Nucleus accumbens (tissue), 56 donors: Measurements from ENCODE around the gene AAMP.

Source experiments
- DNase-seq, 56 donors: peaks; one replicate each; lab custom pipeline; 2025; lab: John Stamatoyannopoulos, UW

Gene AAMP

GRCh38 chr2:218294430-218295022, 24.6 kb upstream of the AAMP start:
- no peak for DNase-seq

- DNase-seq = no peak
Observed at GRCh38 chr2:218293715-218294429, 23.9 kb upstream of the AAMP start.

- peak in 46 of 56 donors; percentile 17 to 88 (median 56) for DNase-seq
Observed at GRCh38 chr2:218292048-218293014, 22.4 kb upstream of the AAMP start, which contains the start of gene TMBIM1. Gene TMBIM1, minus strand, starts transcription at chr2:218292503. Its CDS starts 10,362 bp downstream, at chr2:218282141.

DNA sequence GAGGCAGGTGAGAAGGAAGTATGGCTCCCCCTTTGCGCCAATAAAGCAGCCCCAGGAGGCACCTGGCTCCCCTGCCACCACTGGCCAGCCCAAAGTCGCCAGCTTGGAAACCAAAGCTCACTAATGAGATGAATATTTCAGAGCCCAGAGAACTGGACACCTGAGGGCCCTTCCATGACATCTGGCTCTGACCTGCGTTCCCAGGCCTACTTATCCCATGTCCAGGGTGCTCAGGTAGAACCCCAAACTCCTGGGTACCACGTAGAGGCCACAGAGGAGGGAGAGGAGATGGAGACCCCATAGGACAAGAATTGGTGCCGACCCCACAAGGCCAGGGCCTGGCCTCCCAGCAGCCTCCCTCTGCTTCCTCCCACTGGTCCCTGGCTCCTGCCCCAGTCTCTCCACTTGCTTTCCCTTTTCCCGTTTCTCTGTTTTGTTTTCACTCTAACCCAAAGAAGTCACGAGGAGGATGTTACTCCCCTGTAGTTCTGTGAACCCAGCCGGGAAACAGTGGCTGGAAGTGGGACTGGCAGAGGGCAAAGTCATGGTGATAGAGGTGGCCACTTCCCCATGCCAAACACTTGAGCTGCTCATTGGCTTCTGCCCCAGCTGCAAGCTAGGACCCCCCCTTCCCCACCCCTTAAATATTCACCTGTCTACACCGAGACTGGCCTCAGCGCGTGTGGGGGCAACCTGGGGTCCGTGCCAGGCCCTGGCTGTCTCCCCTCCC, 21.5 kb upstream of the AAMP start:
- DNase-seq = peak in 11 of 56 donors; percentile 28 to 60 (median 48)

DNA sequence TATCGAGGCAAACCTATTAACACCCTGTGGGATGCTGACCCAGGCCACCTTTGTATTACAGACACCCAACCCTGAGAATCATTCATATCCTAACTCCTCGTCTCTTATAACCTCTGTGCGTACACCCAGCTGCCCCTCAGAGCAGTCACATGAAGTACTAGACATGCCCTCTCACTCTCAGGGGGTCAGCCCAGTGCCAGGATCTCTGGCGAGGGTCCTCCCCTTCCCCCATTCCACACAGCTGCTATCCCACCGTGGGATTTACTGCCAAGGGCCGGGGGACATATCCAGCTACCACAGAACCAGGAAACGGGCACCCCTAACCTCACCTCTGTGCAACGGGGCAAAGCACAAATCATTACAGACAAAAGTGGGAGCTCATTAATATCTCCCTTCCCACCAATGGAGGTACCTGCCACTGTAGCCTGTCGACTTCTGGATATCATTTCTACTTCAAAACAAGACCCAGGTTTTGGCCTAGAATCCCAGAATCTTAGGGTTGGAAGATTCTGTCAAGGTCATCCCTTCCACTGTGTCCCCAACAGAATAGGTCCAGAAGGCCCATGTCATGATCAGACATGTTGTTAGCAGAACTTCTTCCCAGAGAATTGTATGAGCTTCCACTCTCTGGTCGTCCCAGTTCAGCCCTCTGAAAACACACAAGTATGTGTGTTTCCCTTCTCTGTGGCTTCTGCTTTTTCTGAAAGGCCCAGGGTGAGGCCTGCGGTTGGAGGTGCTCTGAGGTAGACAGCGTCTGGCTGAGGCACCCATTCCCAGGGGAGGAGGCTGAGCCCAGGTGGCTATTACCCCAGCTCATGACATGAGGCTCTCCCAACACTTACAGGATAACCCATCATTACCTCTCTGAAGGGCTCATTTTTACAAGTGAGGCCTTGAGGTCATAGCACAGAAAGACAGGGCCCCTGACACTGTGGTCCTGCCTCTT, 20.7 kb upstream of the AAMP start:
- DNase-seq = peak in 1 of 56 donors; percentile 9

GRCh38 chr2:218289639-218290315, 19.8 kb upstream of the AAMP start:
- peak in 3 of 56 donors; percentile 9 to 15 (median 9) for DNase-seq

DNA sequence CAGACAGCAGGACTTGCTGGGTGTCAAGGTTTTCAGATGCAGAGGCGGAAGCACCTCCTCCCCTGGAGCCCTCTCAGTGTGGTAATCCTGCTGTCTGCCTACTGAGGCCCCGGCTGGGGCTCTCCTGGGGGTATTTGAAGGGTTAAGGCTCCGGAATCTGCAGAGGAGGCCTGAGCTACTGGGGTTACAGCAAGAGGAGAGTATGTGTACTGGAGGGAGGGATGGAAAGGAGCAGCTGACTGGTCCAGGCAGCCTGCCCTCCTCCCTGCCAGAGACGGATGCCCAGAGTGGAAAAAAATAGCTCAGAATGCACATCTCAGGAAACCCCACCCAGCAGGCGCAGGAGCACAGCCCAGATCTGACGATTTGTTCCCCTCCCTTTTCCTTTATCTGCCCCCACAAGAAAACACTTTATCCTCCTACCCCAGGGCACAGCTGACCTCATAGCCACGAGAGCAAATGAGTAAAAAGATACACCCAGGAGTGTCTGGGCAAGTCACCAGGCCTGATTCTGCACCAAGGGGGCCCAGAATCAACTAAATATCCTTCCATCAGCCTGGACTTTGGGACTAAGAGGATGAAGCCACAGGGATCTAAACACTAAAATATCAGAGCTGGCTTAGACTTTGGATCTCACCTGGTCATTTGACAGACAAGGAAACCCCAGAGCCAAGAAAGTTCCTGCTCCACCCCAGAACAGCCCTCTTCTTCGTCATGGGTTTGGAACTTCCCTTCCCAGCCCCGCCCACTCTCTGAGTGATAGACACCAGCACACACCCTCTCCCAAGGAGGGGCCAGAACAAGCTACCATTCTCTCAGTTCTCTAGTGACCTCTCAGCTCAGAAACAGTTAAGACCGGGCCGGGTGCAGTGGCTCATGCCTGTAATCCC, 16.9 kb upstream of the AAMP start:
- DNase-seq = peak in 55 of 56 donors; percentile 36 to 92 (median 81)

DNA sequence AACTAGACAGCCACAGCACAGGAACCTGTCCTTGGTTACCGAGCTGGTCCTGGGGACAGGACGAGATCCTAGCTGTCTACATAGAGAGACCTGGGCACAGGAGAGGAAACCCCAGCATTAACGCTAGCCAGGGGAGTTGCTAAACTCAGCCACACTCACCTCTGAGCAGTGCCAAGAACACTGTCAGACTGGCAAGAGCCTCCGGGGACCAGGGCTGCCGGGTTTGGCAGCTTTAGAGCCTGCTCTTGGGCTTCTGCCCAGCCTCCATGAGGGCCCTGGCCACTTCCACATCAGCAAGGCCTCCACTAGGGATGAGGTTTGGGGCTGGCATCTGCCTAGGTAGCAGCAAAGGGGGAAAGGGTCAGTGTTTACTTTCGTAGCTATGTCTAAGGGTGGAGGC, 15.7 kb upstream of the AAMP start:
- DNase-seq = peak in 41 of 56 donors; percentile 13 to 73 (median 35)

DNA sequence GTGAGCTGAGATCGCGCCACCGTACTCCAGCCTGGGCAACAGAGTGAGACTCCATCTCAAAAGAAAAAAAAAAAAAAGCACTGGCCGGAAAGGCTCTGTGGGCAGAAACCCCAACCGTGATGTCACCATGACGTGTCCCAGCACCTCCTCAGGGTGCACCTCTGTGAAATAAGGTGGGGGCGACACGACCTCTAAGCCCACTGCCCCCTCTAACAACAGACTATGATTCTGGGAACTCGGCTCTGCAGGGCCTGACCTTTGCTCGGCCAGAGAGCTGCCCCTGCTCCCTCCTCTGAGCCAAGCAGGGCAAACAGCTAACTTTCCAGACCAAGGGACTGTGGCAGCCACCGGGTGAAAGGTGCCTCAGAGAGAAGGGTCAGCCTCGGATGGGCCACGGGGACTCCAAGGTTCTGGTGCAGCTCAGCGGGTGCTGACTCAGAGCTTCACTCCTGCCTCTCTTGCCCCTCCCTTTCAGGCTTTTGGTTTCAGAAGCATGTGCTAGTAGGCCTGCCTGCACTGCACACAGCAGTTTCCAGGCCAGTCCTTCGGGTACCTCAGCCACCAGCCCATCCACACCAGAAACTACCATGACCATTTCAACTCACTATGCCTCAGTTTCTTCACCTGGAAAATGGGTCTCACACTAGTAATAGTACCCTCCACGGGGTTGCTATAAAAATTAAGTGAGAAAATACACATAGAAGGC, 14.3 kb upstream of the AAMP start:
- no peak for DNase-seq

DNA sequence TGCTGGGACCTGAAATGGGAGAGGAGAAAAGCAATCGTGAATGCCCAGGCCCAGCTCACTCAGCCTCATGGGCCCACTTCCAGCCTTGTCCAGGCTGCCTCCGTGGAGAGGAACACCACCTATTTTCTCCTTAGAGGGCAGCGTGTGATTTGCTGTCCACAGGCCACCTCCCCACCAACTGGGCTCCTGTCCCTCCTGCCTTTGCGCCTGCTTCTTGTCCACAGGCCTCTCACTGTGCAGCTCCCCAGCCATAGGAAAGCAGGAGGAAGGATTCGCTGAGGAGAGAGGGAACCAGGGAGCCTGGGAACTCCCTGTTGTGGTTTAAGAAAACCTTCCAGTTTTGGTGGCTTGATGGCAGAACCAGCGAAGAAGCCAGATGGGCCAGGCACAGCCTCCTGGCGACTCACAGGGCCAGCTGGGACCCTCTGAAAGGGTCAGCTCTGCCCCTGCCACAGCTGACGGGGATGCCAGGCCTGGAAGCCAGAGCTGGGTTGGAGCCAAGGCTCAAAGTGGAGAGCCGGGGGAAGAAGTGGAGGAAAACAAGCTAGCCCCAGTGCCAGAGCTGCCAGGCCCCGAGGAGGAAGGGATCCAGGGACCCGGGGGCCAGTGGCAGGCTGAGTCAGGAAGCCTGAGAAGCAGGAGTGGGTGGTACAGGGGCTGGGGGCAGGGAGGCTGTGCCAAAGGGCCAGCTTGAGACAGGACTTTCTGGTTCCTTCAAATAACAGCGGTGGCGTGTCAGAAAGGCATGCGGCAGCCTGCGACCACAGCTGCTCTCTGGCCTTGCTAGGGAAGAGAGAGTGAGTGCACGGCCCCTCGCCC, 12.4 kb upstream of the AAMP start:
- DNase-seq = peak in 44 of 56 donors; percentile 22 to 76 (median 46)

- no peak for DNase-seq
Observed at GRCh38 chr2:218281449-218281848, 11.5 kb upstream of the AAMP start.

DNA sequence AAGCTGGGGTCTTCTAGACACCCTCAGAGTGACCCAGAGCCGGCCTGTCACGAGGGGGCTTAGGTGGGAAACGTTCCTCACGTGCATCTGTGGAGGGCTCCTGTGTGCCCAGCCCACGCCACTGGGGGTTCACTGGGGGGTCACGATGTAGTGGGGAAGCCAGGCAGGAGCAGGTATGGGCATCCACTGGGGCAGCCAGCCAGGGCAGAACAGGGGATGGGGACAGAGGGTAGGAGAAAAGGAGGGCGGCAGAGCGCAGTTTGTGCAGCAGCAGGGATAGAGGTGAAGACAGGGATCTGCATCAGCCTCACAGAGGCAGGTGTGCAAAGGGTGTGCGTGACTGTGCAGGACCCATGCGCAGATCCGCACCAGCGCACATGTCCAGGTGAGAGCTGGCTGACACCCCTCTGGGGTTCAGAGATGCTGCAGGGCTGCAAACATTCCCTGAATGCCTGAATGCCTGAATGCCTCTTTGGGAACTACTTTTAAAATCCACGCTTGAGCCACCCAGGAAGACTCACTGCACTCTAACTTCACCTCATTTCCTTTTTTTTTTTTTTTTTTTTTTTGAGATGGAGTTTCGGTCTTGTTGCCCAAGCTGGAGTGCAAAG, 10.4 kb upstream of the AAMP start:
- DNase-seq = no peak

GRCh38 chr2:218278531-218279360, 8.8 kb upstream of the AAMP start:
- DNase-seq = no peak

DNA sequence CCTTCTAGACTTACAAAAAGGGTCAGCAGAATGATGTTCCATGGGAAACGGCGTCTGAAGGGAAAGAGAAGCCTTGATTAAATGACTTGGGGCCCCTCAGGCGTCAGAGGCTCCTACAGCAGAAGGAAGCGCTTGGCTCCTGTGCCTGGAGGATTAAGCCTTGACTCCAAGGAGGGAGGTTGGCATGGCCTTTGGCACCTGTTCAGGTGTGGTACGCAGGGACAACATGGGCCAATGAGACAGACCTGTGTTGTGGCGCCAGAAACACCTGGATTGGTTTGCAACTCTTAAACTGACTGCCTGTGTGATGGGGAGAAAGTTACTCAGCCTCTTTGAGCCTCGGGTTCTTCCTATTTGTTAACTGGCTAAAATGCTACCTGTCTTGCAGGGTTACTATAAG, 8.0 kb upstream of the AAMP start:
- no peak for DNase-seq
